ENCODE results near the gene RAB22A.

Gene RAB22A

GRCh38 chr20:58342104-58342945, 32.8 kb downstream of the RAB22A start:
- no peaks in the 10 kb centered on the region for H3K27me3 ChIP-seq (ENCODE audit: low read depth, low read length)
- H3K79me2 ChIP-seq (ENCODE audit: low read length): peaks cover 15% of the 10 kb centered on the region; the same call in 1 of the 2 replicates
- no peak overlapping the region for H3K27ac ChIP-seq (ENCODE audit: low read length)
- H3K9me3 ChIP-seq (ENCODE audit: insufficient read depth, low read length): no peaks in the 10 kb centered on the region
- peaks cover 25% of the 10 kb centered on the region for H3K36me3 ChIP-seq (replicated peaks; ENCODE audit: low read depth, low read length)
- no peak overlapping the region for H2AFZ ChIP-seq (ENCODE audit: low read depth, low read length)
- H4K20me1 ChIP-seq (ENCODE audit: insufficient read depth, low read length): peaks cover 14% of the 10 kb centered on the region; the same call in 1 of the 2 replicates
- TF ChIP-seq EZH2phosphoT487 (IDR thresholded peaks at IDR 0.05; ENCODE audit: low read depth): no peak
- no peak for TF ChIP-seq CTCF (IDR thresholded peaks at IDR 0.05; ENCODE audit: low read depth, low read length)
- no peak overlapping the region for H3K4me3 ChIP-seq (ENCODE audit: low read length)
- H3K9ac ChIP-seq (ENCODE audit: low read length): no peak overlapping the region
- H3K4me2 ChIP-seq (ENCODE audit: low read length): no peak overlapping the region
- H3K4me1 ChIP-seq (ENCODE audit: low read length): no peaks in the 10 kb centered on the region

- Histone ChIP-seq H3K36me3 (replicated peaks; ENCODE audit: low read depth, low read length) (peaks cover 25% of the 10 kb centered on the region), H3K4me1 (ENCODE audit: low read length) (no peaks in the 10 kb centered on the region), H3K27me3 (ENCODE audit: low read depth, low read length) (no peaks in the 10 kb centered on the region), H3K4me3 (ENCODE audit: low read length) (no peak overlapping the region), H4K20me1 (ENCODE audit: insufficient read depth, low read length) (peaks cover 11% of the 10 kb centered on the region; the same call in 1 of the 2 replicates), H3K9me3 (ENCODE audit: insufficient read depth, low read length) (no peaks in the 10 kb centered on the region), H3K4me2 (ENCODE audit: low read length) (no peak overlapping the region), H3K79me2 (ENCODE audit: low read length) (peaks cover 3% of the 10 kb centered on the region; the same call in 1 of the 2 replicates), H3K9ac (ENCODE audit: low read length) (no peak overlapping the region), H3K27ac (ENCODE audit: low read length) (no peak overlapping the region), H2AFZ (ENCODE audit: low read depth, low read length) (no peak overlapping the region)
- TF ChIP-seq EZH2phosphoT487 (IDR thresholded peaks at IDR 0.05; ENCODE audit: low read depth): no peak
- no peak for TF ChIP-seq CTCF (IDR thresholded peaks at IDR 0.05; ENCODE audit: low read depth, low read length)
Measured at GRCh38 chr20:58344741-58345140, 35.2 kb downstream of the RAB22A start.

GRCh38 chr20:58349570-58349969, 40.1 kb downstream of the RAB22A start:
- Histone ChIP-seq H3K4me2 (ENCODE audit: low read length) (no peak overlapping the region), H3K9ac (ENCODE audit: low read length) (no peak overlapping the region), H3K27me3 (ENCODE audit: low read depth, low read length) (no peaks in the 10 kb centered on the region), H3K4me3 (ENCODE audit: low read length) (no peak overlapping the region), H3K79me2 (ENCODE audit: low read length) (no peaks in the 10 kb centered on the region), H2AFZ (ENCODE audit: low read depth, low read length) (no peak overlapping the region), H3K27ac (ENCODE audit: low read length) (no peak overlapping the region), H4K20me1 (ENCODE audit: insufficient read depth, low read length) (0 out of 2 replicates have a peak, but pooled peaks cover 3% of the 10 kb centered on the region), H3K9me3 (ENCODE audit: insufficient read depth, low read length) (no peaks in the 10 kb centered on the region), H3K4me1 (ENCODE audit: low read length) (no peaks in the 10 kb centered on the region), H3K36me3 (replicated peaks; ENCODE audit: low read depth, low read length) (peaks cover 35% of the 10 kb centered on the region)
- TF ChIP-seq EZH2phosphoT487 (IDR thresholded peaks at IDR 0.05; ENCODE audit: low read depth) (no peak), CTCF (IDR thresholded peaks at IDR 0.05; ENCODE audit: low read depth, low read length) (no peak)

- Histone ChIP-seq H3K36me3 (replicated peaks; ENCODE audit: low read depth, low read length) (peaks cover 14% of the 10 kb centered on the region), H4K20me1 (ENCODE audit: insufficient read depth, low read length) (no peaks in the 10 kb centered on the region), H3K27ac (ENCODE audit: low read length) (no peak overlapping the region), H3K4me1 (ENCODE audit: low read length) (no peaks in the 10 kb centered on the region), H3K9ac (ENCODE audit: low read length) (no peak overlapping the region), H3K4me3 (ENCODE audit: low read length) (no peak overlapping the region), H3K27me3 (ENCODE audit: low read depth, low read length) (no peaks in the 10 kb centered on the region), H2AFZ (ENCODE audit: low read depth, low read length) (no peak overlapping the region), H3K79me2 (ENCODE audit: low read length) (no peaks in the 10 kb centered on the region), H3K4me2 (ENCODE audit: low read length) (no peak overlapping the region), H3K9me3 (ENCODE audit: insufficient read depth, low read length) (no peaks in the 10 kb centered on the region)
- TF ChIP-seq CTCF (IDR thresholded peaks at IDR 0.05; ENCODE audit: low read depth, low read length) (no peak), EZH2phosphoT487 (IDR thresholded peaks at IDR 0.05; ENCODE audit: low read depth) (no peak)
Measured at GRCh38 chr20:58352468-58352867, 43.0 kb downstream of the RAB22A start.
